ENCODE results near the gene DCC.
"Not testable (repeated sequence)": the region's sequence is repeated elsewhere in the genome, so short reads cannot be mapped to it uniquely, and the experiment has no call there.

Gene DCC

DNA sequence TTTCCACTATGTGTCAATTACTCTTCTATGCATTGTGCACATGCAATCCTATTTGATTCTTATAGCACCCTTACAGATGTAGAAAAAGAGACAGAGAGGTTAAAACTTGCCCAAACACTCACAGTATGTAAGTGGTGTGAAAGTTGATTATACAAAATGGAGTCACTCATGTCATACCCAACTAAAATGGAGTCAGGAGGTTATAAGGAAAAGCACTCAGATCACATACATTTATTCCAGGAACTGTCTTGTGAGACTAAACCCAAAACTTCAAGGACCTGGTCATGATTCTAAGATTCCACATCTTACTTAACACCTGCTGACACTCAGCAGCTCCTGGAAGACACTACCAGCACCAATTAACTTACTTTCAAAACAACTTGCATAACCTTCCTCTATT is 1081.9 kb downstream of the DCC start:
- H3K27ac ChIP-seq, result no peak overlapping the region
- DNase-seq (ENCODE audit: low read depth, low spot score), result no peak

DNA sequence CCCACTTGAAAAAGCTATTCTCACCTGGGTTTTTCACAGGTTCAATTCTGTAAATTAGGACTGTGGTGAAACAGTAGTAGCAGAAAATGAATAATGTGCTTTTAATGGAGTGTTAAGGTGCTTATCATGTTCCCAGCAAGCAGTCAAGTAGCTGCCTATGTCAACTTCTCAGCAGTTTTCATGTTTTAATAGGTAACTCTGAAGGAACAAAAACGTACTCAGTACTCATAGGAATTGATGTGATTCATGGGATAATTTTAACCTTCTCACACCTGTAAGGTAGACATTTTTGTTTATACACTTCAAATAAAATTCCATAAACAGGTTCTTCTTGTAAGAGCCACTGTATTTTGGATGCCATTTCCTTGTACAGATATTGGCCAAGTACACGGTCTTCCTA is 1082.9 kb downstream of the DCC start:
- H3K27ac ChIP-seq, result no peak overlapping the region
- no peak for DNase-seq (ENCODE audit: low read depth, low spot score)

DNA sequence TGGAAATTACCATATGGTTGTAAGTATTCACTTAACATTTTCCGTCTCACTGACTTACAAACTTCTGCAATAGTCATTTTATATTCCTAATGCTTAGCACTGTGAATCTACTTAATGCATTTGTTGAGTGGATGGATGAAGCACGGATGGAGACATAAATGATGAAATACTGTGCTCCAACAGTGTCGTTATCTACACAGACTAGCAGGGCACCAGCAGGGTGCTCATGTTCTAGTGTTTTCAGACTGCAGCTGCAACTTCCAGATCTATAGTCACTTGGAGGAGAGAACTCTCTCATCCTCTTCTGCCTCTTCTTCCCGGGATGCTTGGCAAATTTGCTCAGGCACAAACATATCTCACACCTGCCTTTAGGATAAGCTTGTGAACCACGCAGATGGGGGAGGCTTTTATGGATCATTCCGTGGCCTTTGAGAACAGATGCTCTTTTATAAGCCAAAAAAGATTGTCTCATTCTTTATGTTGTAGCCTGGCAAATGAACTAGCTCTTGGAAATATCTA is 1086.7 kb downstream of the DCC start:
- no peak for DNase-seq (ENCODE audit: low read depth, low spot score)
- H3K27ac ChIP-seq, result no peak overlapping the region

DNA sequence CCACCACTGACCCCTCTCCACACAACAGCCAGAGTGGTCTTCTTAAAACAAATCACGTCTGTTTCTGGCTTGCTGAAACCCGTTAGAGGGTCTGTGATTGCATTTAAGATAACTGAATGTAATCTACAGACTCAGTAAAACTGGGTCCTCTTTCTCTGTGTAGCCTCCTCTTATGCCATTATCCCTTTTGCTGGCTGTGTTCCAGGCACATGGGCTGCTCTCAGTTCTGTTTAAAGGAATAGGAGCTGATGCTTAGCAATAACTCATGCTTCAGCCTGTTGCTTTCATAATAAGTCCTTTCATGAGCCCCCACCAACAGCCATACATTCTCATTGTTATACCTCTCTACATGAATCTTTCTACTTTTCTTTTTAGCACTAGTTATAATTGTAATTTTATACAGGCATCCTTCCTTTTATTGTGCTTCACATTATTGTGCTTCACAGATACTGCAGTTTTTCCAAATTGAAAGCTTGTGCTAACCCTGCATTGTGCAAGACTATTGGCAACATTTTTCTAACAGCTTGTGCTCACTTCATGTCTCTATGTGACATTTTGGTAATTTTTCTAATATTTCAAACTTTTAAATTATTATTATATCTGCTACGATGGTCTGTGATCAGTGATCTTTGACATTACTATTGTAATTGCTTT is 1101.9 kb downstream of the DCC start:
- DNase-seq (ENCODE audit: low read depth, low spot score), result no peak
- no peak overlapping the region for H3K27ac ChIP-seq

DNA sequence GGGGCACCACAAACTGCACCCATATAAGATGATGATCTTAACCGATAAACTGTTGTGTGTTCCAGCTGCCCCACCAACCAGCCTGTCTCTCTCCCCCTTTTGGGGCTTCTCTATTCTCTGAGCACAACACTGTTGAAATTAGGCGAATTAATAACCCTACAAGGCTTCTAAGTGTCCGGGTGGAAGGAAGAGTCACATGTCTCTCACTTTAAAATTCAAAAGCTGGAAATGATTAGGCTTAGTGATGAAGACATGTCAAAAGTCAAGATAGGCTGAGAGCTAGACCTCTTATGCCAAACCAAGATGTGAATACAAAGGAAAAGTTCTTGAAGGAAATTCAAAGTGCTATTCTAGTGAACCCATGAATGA is 1102.4 kb downstream of the DCC start:
- no peak for DNase-seq (ENCODE audit: low read depth, low spot score)
- H3K27ac ChIP-seq, result no peak overlapping the region

DNA sequence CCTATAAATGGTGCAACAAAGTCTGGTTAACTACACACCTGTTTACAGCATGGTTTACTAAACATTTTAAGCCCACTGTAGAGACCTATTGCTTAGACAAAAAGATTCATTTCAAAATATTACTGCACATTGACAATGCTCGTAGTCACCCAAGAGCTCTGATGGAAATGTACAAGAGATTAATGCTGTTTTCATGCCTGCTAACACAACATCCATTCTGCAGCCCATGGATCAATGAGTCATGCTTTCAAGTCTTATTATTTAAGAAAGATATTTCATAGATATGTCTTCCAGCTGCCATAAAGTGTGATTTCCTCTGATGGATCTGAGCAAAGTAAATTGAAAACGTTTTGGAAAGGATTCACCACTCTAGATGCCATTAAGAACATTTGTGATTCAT is 1103.3 kb downstream of the DCC start:
- no peak overlapping the region for H3K27ac ChIP-seq
- DNase-seq (ENCODE audit: low read depth, low spot score), result no peak

DNA sequence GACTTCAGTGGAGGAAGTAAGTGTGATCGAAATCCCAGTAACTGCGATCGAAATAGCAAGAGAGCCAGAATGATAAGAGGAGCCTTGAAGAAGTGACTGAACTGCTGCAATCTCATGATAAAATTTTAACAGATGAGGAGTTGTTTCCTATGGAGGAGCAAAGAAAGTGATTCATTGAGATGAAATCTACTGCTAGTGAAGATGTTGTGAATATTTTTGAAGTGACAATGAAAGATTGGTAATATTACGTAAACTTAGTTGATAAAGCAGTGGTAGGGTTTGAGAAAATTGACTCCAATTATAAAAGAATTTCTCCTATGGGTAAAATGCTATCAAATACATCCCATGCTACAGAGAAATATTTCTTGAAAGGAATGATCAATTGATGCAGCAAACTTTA is 1103.8 kb downstream of the DCC start:
- no peak overlapping the region for H3K27ac ChIP-seq
- DNase-seq (ENCODE audit: low read depth, low spot score), result no peak

DNA sequence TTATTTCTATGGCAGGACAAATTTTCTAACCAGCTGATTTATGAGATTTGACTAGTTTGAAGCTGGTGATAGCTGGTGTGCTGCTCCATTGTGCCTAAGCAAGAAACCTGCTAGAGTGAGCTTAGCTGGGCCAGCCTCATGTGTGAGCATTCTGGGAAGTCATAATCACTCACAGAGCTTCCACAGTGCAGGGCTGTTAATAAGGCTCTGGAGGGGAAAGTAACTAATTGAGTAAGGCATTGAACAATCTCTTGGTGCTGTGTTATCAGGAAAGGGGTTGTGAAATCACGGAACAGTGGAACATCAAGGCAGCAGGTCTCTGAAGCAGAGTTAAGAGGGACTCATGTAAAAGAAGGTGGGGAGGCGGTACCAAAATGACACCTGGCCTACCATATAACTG is 1111.9 kb downstream of the DCC start:
- no peak for DNase-seq (ENCODE audit: low read depth, low spot score)
- no peak overlapping the region for H3K27ac ChIP-seq

DNA sequence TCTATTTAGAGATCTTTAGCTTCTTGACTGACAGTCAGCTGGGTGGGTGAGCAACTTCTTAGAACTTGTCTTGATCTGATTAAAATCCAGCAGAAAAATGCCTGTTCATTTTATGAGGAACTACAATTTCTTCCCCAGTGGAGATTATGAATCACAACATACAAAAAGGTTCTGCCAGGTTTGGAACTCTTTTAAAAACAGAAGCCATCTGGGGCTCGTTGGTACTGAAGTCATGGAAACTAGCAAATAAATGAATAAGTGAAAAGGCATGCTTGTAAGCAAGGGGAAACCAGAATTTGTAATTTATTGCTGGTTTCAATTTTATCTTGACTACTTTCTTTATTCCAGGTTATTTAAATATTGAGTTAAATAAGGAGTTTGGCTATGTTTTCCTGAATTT is 1117.1 kb downstream of the DCC start:
- no peak overlapping the region for H3K27ac ChIP-seq
- no peak for DNase-seq (ENCODE audit: low read depth, low spot score)

DNA sequence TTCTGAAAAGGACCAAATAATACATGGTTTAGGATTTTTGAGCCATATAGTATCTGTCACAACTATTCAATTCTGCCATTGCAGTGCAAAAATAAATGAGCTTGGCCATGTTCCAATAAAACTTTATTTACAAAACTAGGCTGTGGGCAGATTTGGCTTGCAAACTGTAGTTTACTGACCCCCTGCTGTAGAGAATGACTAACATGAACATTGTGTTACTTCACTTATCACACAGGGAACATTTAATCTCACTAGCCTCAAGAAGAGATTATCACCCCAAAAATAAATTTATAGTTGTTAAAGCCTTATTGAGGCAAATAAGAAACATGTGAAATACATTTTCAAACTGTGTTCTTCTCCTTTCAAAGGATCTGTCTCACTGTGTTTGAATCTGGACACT is 1118.3 kb downstream of the DCC start:
- DNase-seq (ENCODE audit: low read depth, low spot score), result no peak
- no peak overlapping the region for H3K27ac ChIP-seq

DNA sequence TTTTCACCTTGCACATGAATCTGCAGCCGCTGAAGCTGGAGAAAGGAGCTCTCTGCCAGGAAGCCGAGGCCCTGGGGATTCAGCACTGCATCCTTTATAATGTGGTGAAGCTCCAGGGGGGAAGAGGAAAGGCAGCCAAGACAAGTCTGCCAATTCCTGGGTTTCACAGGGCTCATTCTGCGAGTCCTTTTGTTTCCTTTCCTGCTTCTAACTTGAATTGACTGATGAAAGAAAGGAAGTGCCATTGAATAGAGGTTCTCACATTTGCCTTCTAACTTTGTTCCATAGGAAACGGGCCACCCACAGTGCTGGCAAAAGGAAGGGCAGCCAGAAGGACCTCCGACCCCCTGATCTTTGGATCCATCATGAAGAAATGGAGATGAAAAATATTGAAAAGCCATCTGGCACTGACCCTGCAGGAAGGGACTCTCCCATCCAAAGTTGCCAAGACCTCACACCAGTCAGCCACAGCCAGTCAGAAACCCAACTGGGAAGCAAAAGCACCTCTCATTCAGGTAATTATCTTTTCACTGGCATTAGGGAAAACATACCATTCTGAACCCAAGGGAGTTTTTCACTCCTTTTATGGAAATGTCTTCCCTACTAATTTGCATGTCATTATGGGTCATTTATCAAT is 1119.1 kb downstream of the DCC start:
- H3K27ac ChIP-seq, result no peak overlapping the region
- no peak for DNase-seq (ENCODE audit: low read depth, low spot score)

DNA sequence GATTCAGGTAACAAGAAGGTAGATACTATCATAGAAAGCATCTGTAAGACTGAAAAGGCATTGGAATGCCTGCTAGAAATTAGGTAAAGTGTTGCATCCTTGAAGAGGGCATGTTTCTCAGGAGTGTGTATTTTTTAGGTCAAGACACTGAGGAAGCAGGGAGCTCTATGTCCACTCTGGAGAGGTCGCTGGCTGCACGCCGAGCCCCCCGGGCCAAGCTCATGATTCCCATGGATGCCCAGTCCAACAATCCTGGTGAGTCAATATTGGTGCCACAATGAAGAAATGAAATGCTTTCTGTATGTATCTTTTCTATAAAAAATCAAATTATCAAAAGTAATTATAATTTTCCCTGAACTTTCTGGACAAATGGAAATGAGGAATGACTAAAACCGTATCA is 1127.8 kb downstream of the DCC start:
- H3K27ac ChIP-seq, result no peak overlapping the region
- DNase-seq (ENCODE audit: low read depth, low spot score), result no peak

DNA sequence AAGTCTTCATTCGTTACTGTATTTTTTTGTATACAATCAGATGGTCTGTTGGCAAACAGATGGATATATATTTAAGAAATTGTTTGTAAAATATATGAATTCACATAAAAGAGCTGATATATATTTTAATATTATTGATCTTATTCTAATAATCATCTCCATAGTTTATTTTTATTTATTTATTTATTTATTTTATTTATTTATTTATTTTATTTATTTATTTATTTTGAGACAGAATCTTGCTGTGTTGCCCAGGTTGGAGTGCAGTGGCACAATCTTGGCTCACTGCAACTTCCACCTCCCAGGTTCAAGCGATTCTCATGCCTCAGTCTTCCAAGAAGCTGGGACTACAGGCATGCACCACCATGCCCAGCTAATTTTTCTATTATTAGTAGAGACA is 1128.2 kb downstream of the DCC start:
- not testable (repeated sequence) for H3K27ac ChIP-seq; DNase-seq (ENCODE audit: low read depth, low spot score)

DNA sequence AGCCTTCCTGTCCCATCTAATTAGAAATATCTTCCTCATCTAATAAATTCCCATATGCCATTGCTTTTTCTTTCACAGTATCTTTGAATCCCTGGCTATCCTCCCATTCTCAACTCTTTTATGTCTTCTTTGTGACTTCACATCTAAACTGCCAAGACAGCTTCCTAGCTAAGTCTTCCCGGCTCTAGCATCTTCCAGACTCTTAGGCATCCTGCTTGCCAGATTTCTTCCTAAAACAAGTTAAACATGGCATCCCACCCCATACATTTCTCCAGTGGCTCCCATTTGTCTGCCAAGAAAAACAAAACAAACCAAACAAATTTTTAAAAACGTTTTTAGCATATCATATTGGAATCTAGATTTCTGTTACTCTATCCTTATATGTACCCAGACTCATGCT is 1132.5 kb downstream of the DCC start:
- H3K27ac ChIP-seq, result no peak overlapping the region

DNA sequence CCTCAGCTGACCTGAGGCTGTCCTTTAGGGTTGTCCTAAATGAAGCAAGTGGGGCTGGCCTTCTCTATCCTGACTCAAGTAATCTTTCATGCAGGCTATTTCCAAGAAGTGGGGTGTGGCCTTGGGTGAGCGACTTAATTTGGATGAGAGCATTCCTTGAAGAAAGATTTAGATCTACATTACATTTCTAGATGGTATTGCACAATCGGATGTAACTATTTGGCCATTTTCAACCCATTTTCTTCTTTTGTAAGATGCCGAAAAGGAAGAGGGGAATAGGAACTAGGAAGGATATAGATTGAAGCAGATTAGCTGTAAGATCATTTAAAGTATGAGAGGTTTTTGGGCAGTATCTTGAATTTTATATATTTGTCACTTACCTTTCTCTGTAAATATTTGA is 1138.2 kb downstream of the DCC start:
- no peak for DNase-seq (ENCODE audit: low read depth, low spot score)
- no peak overlapping the region for H3K27ac ChIP-seq

More for the DNA sequence above, 1132.5 kb downstream of the DCC start:
- no peak for DNase-seq (ENCODE audit: low read depth, low spot score)

DNA sequence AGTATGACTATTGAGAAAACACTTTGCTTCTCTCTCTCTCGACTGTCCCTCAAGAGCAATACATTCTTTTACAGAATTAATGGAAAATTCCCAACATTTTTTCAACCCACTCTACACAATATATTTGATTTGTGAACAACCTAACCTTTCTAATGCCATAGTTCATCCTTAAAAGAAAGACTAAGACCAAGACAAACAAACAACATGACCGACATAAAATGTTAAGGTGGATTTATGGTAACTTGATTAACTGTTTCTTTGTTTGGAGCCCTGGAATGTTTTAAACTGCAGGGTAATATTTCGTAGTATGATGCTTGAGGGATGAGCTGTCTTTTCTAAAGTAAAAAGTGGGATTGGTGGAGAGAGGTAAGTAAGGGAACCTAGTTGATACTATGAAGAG is 1146.3 kb downstream of the DCC start:
- H3K27ac ChIP-seq, result no peak overlapping the region

DNA sequence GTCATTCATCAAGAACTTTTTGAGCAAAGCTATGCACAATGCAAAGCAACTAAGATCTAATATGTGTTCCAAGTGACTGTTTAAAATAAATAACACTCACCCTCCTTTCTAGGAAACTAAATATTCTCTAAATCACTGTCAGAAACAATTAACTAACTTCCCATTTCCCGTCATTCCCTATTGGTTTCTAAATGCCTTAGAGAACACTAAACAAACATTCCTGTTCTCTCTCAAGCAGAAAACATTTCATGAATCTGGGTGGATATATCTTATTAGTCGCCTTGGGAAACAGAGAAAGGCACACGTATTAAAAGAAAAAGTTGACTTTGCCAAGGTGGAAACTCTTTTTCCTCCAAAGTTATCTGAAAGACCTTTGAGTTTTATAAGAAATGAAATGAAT is 1149.3 kb downstream of the DCC start:
- DNase-seq (ENCODE audit: low read depth, low spot score), result no peak
- H3K27ac ChIP-seq, result no peak overlapping the region

More for the DNA sequence above, 1146.3 kb downstream of the DCC start:
- no peak for DNase-seq (ENCODE audit: low read depth, low spot score)

DNA sequence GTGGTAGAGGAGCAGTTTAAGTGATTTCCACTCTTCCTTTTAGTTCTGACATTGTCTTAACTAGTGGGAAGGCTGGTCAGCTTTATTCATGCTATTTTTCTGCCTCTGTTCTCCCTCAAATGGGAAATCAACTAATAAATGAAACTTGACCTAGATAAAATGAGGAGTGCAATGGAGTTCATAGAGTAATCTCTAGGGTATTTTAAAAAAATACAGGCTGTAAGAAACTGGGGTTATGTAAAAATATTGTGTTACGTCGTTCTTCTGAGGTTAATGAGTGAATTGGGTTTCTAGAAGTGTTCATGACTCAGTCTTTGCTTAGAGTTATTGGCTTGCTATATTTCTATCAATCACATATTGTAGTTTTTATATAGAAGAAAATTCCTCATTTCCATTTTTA is 1150.0 kb downstream of the DCC start:
- no peak for DNase-seq (ENCODE audit: low read depth, low spot score)
- H3K27ac ChIP-seq, result no peak overlapping the region

DNA sequence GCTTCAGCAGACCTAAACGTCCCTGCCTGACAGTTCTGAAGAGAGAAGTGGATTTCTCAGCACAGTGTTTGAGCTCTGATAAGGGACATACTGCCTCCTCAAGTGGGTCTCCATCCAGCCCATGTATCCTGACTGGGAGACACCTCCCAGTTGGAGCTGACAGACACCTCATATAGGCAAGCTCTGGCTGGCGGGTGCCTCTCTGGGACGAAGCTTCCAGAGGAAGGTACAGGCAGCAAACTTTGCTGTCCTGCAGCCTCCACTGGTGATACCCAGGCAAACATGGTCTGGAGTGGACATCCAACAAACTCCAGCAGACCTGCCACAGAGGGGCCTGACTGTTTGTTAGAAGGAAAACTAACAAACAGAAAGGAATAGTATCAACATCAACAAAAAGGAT is 1156.0 kb downstream of the DCC start:
- DNase-seq (ENCODE audit: low read depth, low spot score), result no peak

DNA sequence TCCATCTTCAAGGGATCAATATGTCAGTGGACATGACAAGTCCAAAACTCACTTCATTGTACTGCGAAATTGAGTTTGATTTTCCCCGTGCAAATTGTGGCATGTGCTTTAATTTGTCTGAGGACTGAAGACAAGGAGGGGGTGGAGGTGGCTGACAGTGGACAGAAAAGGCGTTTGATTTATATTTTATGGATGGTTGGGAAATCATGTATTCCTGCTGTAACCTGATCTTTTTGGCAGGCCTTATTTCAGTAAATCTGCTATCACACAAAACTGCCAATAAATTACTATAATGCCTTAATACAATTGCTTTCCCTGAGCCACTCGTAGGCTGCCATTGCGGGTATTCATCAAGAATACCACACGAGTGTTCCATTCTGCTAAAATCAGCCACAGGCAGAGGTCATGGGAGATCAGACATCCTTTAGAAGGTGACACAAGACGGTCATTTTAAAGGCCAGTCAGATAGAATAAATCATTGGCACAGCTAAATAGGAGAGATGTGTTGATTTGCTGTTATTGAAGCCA is 1164.0 kb downstream of the DCC start:
- H3K27ac ChIP-seq, result no peak overlapping the region
- no peak for DNase-seq (ENCODE audit: low read depth, low spot score)

More for the DNA sequence above, 1156.0 kb downstream of the DCC start:
- H3K27ac ChIP-seq, result no peak overlapping the region

DNA sequence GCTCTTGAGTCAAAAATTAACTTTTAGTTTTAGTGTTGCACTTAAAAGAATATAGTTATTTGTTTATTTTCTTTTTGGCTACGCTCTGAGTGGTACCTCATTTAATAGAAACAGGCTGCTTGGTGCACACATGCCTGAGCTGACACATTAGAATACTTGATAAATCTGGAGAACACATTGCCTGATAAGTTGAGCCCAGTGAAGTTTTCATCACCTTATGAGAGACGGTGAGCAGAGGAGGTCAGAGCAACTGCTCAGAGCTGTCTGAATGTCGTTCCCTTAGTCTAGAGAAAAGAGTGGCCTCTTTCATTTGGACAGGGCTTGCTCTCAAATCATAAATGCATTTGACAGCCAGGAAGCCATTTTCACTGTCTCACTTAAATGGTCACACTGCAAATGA is 1168.5 kb downstream of the DCC start:
- H3K27ac ChIP-seq, result no peak overlapping the region
- no peak for DNase-seq (ENCODE audit: low read depth, low spot score)

DNA sequence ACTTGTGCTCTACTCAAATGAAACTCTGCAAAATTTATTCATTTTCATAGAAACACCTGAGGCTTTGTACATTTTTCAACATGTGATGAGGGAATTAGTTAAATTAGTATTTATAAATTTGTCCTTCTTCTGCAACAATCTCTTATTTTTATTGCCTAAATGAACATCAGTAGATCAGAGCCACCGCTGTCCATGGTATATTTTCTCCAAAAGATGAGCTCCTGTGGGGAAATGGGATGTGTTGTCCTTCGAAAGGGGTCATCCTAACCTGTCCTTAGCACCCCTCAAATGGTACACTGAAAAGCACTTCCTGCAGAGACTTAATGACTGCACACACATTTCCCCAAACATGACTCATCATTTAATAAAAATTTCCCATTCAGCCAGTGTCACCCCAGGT is 1169.9 kb downstream of the DCC start:
- no peak overlapping the region for H3K27ac ChIP-seq
- DNase-seq (ENCODE audit: low read depth, low spot score), result no peak

Measured in epithelial cell of prostate (primary cell).